A673 (cell line): ENCODE results near the gene KCNJ10.

Source experiments
- CTCF ChIP-seq: fragments of 300-800, 200-600 bp; sonication (generic); conservative IDR thresholded peaks from 2 replicates; pipeline ENCODE4 v1.5.1; 2017; ENCODE audit warnings: low read depth, mild to moderate bottlenecking, antibody characterized with exemption, low read length, moderate library complexity, mixed read lengths
- EZH2 ChIP-seq: fragments of 200-600 bp; sonication (generic); IDR thresholded peaks from 2 replicates; pipeline ENCODE4 v1.6.1; 2017; ENCODE audit warnings: borderline replicate concordance, low read depth, mild to moderate bottlenecking, mixed read lengths, antibody characterized with exemption, low read length; ENCODE audit not compliant: poor library complexity, severe bottlenecking

DNA sequence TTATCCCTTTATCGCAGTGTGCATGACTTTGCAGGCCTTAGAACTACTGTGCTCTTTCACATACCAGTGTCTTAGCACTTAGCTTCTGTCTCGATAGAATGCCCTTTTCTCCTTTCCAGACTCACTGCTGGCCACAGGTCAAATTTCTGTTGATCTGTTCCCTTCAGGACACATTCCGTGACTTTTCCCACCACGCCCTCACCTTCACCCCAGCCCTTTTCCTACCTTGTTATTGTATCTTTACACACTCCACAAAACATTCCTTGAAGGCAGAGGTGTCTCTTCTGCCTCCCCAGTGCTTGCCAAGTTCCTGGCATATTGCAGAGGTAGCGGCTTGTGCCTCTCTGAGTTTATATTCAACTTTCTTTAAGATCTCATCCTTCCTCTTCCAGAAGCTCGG lies 120.8 kb downstream of the KCNJ10 start:
- TF ChIP-seq CTCF (no peak), EZH2 (no peak)
